GM23248 (cell line): ENCODE measurements around the gene TIPRL. TPM values are rescaled to one million over a fixed set of nuclear protein-coding genes. Genes with fewer than 3 reads are reported as not detected.
"Not testable (repeated sequence)": the region's sequence is repeated elsewhere in the genome, so short reads cannot be mapped to it uniquely, and the experiment has no call there.

ENCODE experiments used
- DNase-seq: peaks from one replicate; pipeline ENCODE4 v3.0.0-alpha.2; 2015
- H2AFZ ChIP-seq: fragments of 200-600 bp; sonication (generic); 2 replicates; pipeline ENCODE4 v1.6.1; 2016; ENCODE audit warnings: antibody characterized with exemption
- H3F3A ChIP-seq: fragments of 200-600 bp; sonication (generic); 2 replicates; pipeline ENCODE4 v1.6.1; 2016; ENCODE audit warnings: mild to moderate bottlenecking, antibody characterized with exemption, mixed run types; ENCODE audit not compliant: insufficient read depth
- H3K27ac ChIP-seq: fragments of 200-600 bp; sonication (generic); 2 replicates; pipeline ENCODE4 v1.5.1; 2016; ENCODE audit warnings: mild to moderate bottlenecking
- H3K27me3 ChIP-seq: fragments of 200-600 bp; sonication (generic); replicated peaks from 2 replicates; pipeline ENCODE4 v1.6.1; 2016; ENCODE audit warnings: mild to moderate bottlenecking; ENCODE audit not compliant: insufficient read depth
- H3K36me3 ChIP-seq: fragments of 200-600 bp; sonication (generic); 2 replicates; pipeline ENCODE4 v1.6.1; 2016; ENCODE audit warnings: low read depth, mild to moderate bottlenecking
- H3K4me1 ChIP-seq: fragments of 200-600 bp; sonication (generic); 2 replicates; pipeline ENCODE4 v1.6.1; 2016; ENCODE audit warnings: mild to moderate bottlenecking; ENCODE audit not compliant: insufficient read depth
- H3K4me2 ChIP-seq: fragments of 200-600 bp; sonication (generic); one replicate; pipeline ENCODE4 v1.6.1; 2016; ENCODE audit warnings: mild to moderate bottlenecking; ENCODE audit not compliant: unreplicated experiment
- H3K4me3 ChIP-seq: fragments of 200-600 bp; sonication (generic); 2 replicates; pipeline ENCODE4 v1.5.1; 2016; ENCODE audit warnings: mild to moderate bottlenecking
- H3K79me2 ChIP-seq: fragments of 200-600 bp; sonication (generic); 2 replicates; pipeline ENCODE4 v1.6.1; 2016; ENCODE audit warnings: mild to moderate bottlenecking; ENCODE audit not compliant: insufficient read depth
- H3K9ac ChIP-seq: fragments of 200-600 bp; sonication (generic); 2 replicates; pipeline ENCODE4 v1.6.1; 2016; ENCODE audit warnings: mild to moderate bottlenecking
- H3K9me2 ChIP-seq: fragments of 200-600 bp; sonication (generic); 2 replicates; pipeline ENCODE4 v1.6.1; 2016; ENCODE audit warnings: mixed run types, mild to moderate bottlenecking, moderate library complexity; ENCODE audit not compliant: insufficient read depth
- H3K9me3 ChIP-seq: fragments of 200-600 bp; sonication (generic); one replicate; pipeline ENCODE4 v1.6.1; 2017; ENCODE audit warnings: low read depth
- H4K20me1 ChIP-seq: fragments of 200-600 bp; sonication (generic); 2 replicates; pipeline ENCODE4 v1.6.0; 2016; ENCODE audit not compliant: insufficient read depth
- EZH2 ChIP-seq: fragments of 200-600 bp; sonication (generic); IDR thresholded peaks from 2 replicates; pipeline ENCODE4 v1.6.1; 2018; ENCODE audit warnings: antibody characterized with exemption, mild to moderate bottlenecking; ENCODE audit not compliant: insufficient read depth, poor library complexity, severe bottlenecking
- EZH2phosphoT487 ChIP-seq: fragments of 200-600 bp; sonication (generic); IDR thresholded peaks from 2 replicates; pipeline ENCODE4 v1.6.1; 2018; ENCODE audit warnings: antibody characterized with exemption, moderate library complexity, mild to moderate bottlenecking, low read depth; ENCODE audit not compliant: insufficient read depth
- WGBS, 2 experiments: methylation state at CpG; one replicate each; pipeline ENCODE4 v1.1.6; 2015 to 2017; ENCODE audit warnings: low lambda C conversion rate in 2 of 2, low coverage in 1 of 2; ENCODE audit errors: missing lambda C conversion rate in 2 of 2; 5-methylcytosine and 5-hydroxymethylcytosine counted together
- in situ Hi-C: fragments of 300-500 bp; cut with MboI; formaldehyde crosslinking; loops from 2 replicates; pipeline ENCODE4 v1.15.0; 2020
- polyA plus RNA-seq: library from polyadenylated mRNA; unstranded; fragments of >200 nt; fragmentation: Nextera tagmentation; extraction: Ambion mirVana; gene quantifications from 2 replicates; pipeline ENCODE4 v1.2.1, GENCODE V29; 2016
- total RNA-seq: library from RNA; depleted of rRNA; stranded (reverse); fragments of >200 nt; shearing (Covaris generic); gene quantifications from 2 replicates; pipeline ENCODE4 v1.2.3, GENCODE V29; 2014

The TIPRL gene
- total and polyA plus RNA-seq, 2 experiments from 2014 or later, result 36.6 to 62.9 TPM

- no peaks in the 10 kb centered on the region for H4K20me1 ChIP-seq
- DNase-seq, result peak; percentile 89
- H3K9me2 ChIP-seq, result no peaks in the 10 kb centered on the region; the same call in 1 of the 2 replicates
- H3K27ac ChIP-seq, result peak overlapping the region; percentile 84
- no peaks in the 10 kb centered on the region for H3K79me2 ChIP-seq
- H3K36me3 ChIP-seq, result peaks cover 33% of the 10 kb centered on the region
- in situ Hi-C loops, result no loop called here
- no peaks in the 10 kb centered on the region for H3K27me3 ChIP-seq
- H3K4me2 ChIP-seq, result peak overlapping the region; percentile 54
- H3K9ac ChIP-seq, result peak overlapping the region; percentile 48
- TF ChIP-seq EZH2phosphoT487, result no peak
- WGBS, 2 experiments, result 0 to 7% methylated on average over 1 of the region's 1 CpG
- H3K4me3 ChIP-seq, result no peak overlapping the region
- peaks cover 48% of the 10 kb centered on the region for H3F3A ChIP-seq
- peaks cover 22% of the 10 kb centered on the region for H3K4me1 ChIP-seq
- peak overlapping the region; percentile 51 for H2AFZ ChIP-seq
- no peaks in the 10 kb centered on the region for H3K9me3 ChIP-seq
Observed at GRCh38 chr1:168202941-168203654, 24.3 kb downstream of the TIPRL start.

DNA sequence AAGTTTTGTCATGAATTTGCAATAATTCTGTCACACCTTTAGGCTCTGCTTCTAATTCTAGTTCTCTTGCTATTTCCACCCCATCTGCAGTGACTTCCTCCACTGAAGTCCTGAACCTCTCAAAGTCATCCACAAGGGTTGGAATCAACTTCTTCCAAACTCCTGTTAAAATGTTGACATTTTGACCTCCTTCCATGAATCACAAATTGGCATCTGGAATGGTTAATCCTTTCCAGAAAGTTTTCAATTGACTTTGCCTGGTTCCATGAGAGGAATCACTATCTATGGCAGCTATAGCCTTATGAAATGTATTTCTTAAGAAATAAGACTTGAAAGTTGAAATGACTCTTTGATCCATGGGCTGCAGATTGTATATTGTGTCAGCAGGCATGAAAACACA is 27.3 kb downstream of the TIPRL start:
- TF ChIP-seq EZH2, result no peak
- no peak for TF ChIP-seq EZH2phosphoT487
- Histone ChIP-seq H3K27me3 (no peaks in the 10 kb centered on the region), H3F3A (peaks cover 38% of the 10 kb centered on the region), H2AFZ (no peak overlapping the region), H3K4me2 (no peak overlapping the region), H3K4me3 (no peak overlapping the region), H3K9me2 (no peaks in the 10 kb centered on the region; the same call in 1 of the 2 replicates), H3K79me2 (no peaks in the 10 kb centered on the region), H3K9me3 (no peaks in the 10 kb centered on the region), H3K36me3 (peaks cover 7% of the 10 kb centered on the region; the same call in 1 of the 2 replicates), H3K9ac (no peak overlapping the region), H3K4me1 (peaks cover 22% of the 10 kb centered on the region), H4K20me1 (no peaks in the 10 kb centered on the region), H3K27ac (no peak overlapping the region)
- in situ Hi-C loops, result no loop called here
- DNase-seq, result peak; percentile 20

DNA sequence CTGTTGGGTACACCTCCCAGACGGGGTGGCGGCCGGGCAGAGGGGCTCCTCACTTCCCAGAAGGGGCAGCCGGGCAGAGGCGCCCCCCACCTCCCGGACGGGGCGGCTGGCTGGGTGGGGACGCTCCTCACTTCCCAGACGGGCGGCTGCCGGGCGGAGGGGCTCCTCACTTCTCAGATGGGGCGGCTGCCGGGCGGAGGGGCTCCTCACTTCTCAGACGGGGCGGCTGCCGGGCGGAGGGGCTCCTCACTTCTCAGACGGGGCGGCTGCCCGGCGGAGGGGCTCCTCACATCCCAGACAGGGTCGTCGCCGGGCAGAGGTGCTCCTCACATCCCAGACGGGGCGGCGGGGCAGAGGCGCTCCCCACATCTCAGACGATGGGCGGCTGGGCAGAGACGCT is 28.9 kb downstream of the TIPRL start:
- H2AFZ ChIP-seq, H3K9me2 ChIP-seq, H3K4me3 ChIP-seq, H3K9ac ChIP-seq, H3K36me3 ChIP-seq, H3K79me2 ChIP-seq, H3K9me3 ChIP-seq, in situ Hi-C loops, H3K4me2 ChIP-seq, H4K20me1 ChIP-seq, H3K27ac ChIP-seq, H3K27me3 ChIP-seq, DNase-seq: not testable (repeated sequence)
- WGBS, 2 experiments, result 83 to 100% methylated on average over 3 to 6 of the region's 34 CpGs
- peaks cover 16% of the 10 kb centered on the region for H3K4me1 ChIP-seq
- peaks cover 22% of the 10 kb centered on the region for H3F3A ChIP-seq

GRCh38 chr1:168210312-168210711 is 31.6 kb downstream of the TIPRL start:
- Histone ChIP-seq H3F3A (peaks cover 7% of the 10 kb centered on the region; the same call in 1 of the 2 replicates), H3K27ac (no peak overlapping the region), H3K4me3 (no peak overlapping the region), H3K4me2 (no peak overlapping the region), H3K9me3 (no peaks in the 10 kb centered on the region), H3K79me2 (no peaks in the 10 kb centered on the region), H3K27me3 (no peaks in the 10 kb centered on the region), H3K36me3 (no peaks in the 10 kb centered on the region), H2AFZ (no peak overlapping the region), H4K20me1 (no peaks in the 10 kb centered on the region), H3K4me1 (no peaks in the 10 kb centered on the region), H3K9ac (no peak overlapping the region), H3K9me2 (no peaks in the 10 kb centered on the region; the same call in 1 of the 2 replicates)
- in situ Hi-C loops, result no loop called here
- no peak for TF ChIP-seq EZH2phosphoT487
- no peak for DNase-seq
- WGBS, 2 experiments, result 86 to 88% methylated on average over 3 of the region's 3 CpGs

- no peaks in the 10 kb centered on the region for H4K20me1 ChIP-seq
- WGBS, 2 experiments, result 83 to 93% methylated on average over 2 of the region's 2 CpGs
- no peaks in the 10 kb centered on the region for H3F3A ChIP-seq
- no peaks in the 10 kb centered on the region for H3K27me3 ChIP-seq
- no peak overlapping the region for H2AFZ ChIP-seq
- H3K36me3 ChIP-seq, result no peaks in the 10 kb centered on the region
- H3K9ac ChIP-seq, result no peak overlapping the region
- in situ Hi-C loops, result no loop called here
- no peak for DNase-seq
- no peaks in the 10 kb centered on the region for H3K9me2 ChIP-seq
- H3K9me3 ChIP-seq, result no peaks in the 10 kb centered on the region
- H3K27ac ChIP-seq, result no peak overlapping the region
- no peaks in the 10 kb centered on the region for H3K79me2 ChIP-seq
- no peak overlapping the region for H3K4me3 ChIP-seq
- H3K4me2 ChIP-seq, result no peak overlapping the region
- no peak for TF ChIP-seq EZH2
- no peak for TF ChIP-seq EZH2phosphoT487
- H3K4me1 ChIP-seq, result no peaks in the 10 kb centered on the region
Observed at GRCh38 chr1:168213349-168213748, 34.6 kb downstream of the TIPRL start.
